H1 (cell line): Measurements from ENCODE around the gene KRT6C. TPM values are rescaled to one million over a fixed set of nuclear protein-coding genes. Genes with fewer than 3 reads are reported as not detected.

Source experiments
- GTF2F1 ChIP-seq: IDR thresholded peaks from 2 replicates; pipeline ENCODE4 v1.6.1; 2012; ENCODE audit warnings: low read depth, low read length, improper control_type of control experiment, borderline replicate concordance
- SIX5 ChIP-seq: IDR thresholded peaks from 2 replicates; pipeline ENCODE4 v1.6.1; 2011; ENCODE audit warnings: mild to moderate bottlenecking, low read depth, low read length
- polyA plus RNA-seq, 7 experiments: library from polyadenylated mRNA; depleted of rRNA in 3 of 7; stranded (reverse) in 5 of 7; unstranded in 2 of 7; fragments of >200 nt in 5 of 7; fragments of 200-250 nt in 2 of 7; gene quantifications; 1 replicate in 5 of 7; 2 replicates in 1 of 7; 4 replicates in 1 of 7; pipeline versions ENCODE4 v1.2.1 to v1.2.3, GENCODE V29; 2011 to 2013; ENCODE audit warnings: missing spikeins in 2 of 7, mixed read lengths in 2 of 7
- total RNA-seq: library from RNA; stranded (reverse); fragmentation: NEBNext Ultra II Directional; extraction: Animal tissue kit (Norgen Biotek cat#: 25700); gene quantifications from 2 replicates; pipeline ENCODE4 v1.2.1, GENCODE V29; 2021

The KRT6C gene
- total and polyA plus RNA-seq, 2 of the 8 experiments (the other 6 are each of a cell fraction or from before 2014, with no cell fraction given), result not detected

- no peak for TF ChIP-seq SIX5
- no peak for TF ChIP-seq GTF2F1
Measured at GRCh38 chr12:52522346-52523011, 48.9 kb upstream of the KRT6C start (continued).
